Activated naive CD8-positive, alpha-beta T cell treated with anti-CD3 and anti-CD28 coated beads for 36 hours (primary cell): Measurements from ENCODE around the gene E2F2. TPM values are rescaled to one million over a fixed set of nuclear protein-coding genes. Genes with fewer than 3 reads are reported as not detected.

Source experiments
- DNase-seq: peaks from one replicate; pipeline ENCODE4 v3.0.0; 2021
- H3K27ac Mint-ChIP-seq: one replicate; pipeline ENCODE4 v1.8.0; 2022; ENCODE audit warnings: mild to moderate bottlenecking, moderate library complexity, mixed read lengths
- H3K27me3 Mint-ChIP-seq: one replicate; pipeline ENCODE4 v1.8.0; 2022; ENCODE audit warnings: mild to moderate bottlenecking, mixed read lengths
- H3K36me3 Mint-ChIP-seq: one replicate; pipeline ENCODE4 v1.8.0; 2021; ENCODE audit warnings: mild to moderate bottlenecking, mixed read lengths
- H3K4me1 Mint-ChIP-seq: one replicate; pipeline ENCODE4 v1.8.0; 2021; ENCODE audit warnings: mixed read lengths
- H3K4me3 Mint-ChIP-seq: one replicate; pipeline ENCODE4 v1.8.0; 2022; ENCODE audit warnings: mild to moderate bottlenecking, moderate library complexity, mixed read lengths
- H3K9me3 Mint-ChIP-seq: one replicate; pipeline ENCODE4 v1.8.0; 2022; ENCODE audit warnings: mixed read lengths
- total RNA-seq, 2 experiments: library from RNA; stranded (reverse); gene quantifications; one replicate each; pipeline ENCODE4 v1.2.3, GENCODE V29; 2021

The E2F2 gene
- total RNA-seq, 2 experiments from 2014 or later = 36.1 to 37.5 TPM

- H3K36me3 Mint-ChIP-seq = peaks cover 20% of the 10 kb centered on the region
- H3K27ac Mint-ChIP-seq = peak overlapping the region; percentile 88
- no peak for DNase-seq
- H3K27me3 Mint-ChIP-seq = no peaks in the 10 kb centered on the region
- H3K9me3 Mint-ChIP-seq = no peaks in the 10 kb centered on the region
- H3K4me1 Mint-ChIP-seq = peaks cover 60% of the 10 kb centered on the region
- H3K4me3 Mint-ChIP-seq = peak overlapping the region; percentile 77
Observed at GRCh38 chr1:23557471-23558124, 26.6 kb upstream of the E2F2 start.

GRCh38 chr1:23556635-23557470 lies 25.8 kb upstream of the E2F2 start:
- Mint-ChIP-seq H3K9me3 (no peaks in the 10 kb centered on the region), H3K4me3 (peak overlapping the region; percentile 77), H3K27ac (peak overlapping the region; percentile 78), H3K27me3 (no peaks in the 10 kb centered on the region), H3K36me3 (peaks cover 20% of the 10 kb centered on the region), H3K4me1 (peaks cover 61% of the 10 kb centered on the region)
- no peak for DNase-seq

GRCh38 chr1:23555986-23556634 lies 25.1 kb upstream of the E2F2 start:
- peaks cover 20% of the 10 kb centered on the region for H3K36me3 Mint-ChIP-seq
- no peak for DNase-seq
- H3K4me3 Mint-ChIP-seq = peak overlapping the region; percentile 88
- H3K27ac Mint-ChIP-seq = peak overlapping the region; percentile 78
- H3K4me1 Mint-ChIP-seq = peaks cover 63% of the 10 kb centered on the region
- no peaks in the 10 kb centered on the region for H3K27me3 Mint-ChIP-seq
- H3K9me3 Mint-ChIP-seq = no peaks in the 10 kb centered on the region

GRCh38 chr1:23555270-23555985 lies 24.4 kb upstream of the E2F2 start:
- Mint-ChIP-seq H3K27me3 (no peaks in the 10 kb centered on the region), H3K9me3 (no peaks in the 10 kb centered on the region), H3K4me1 (peaks cover 62% of the 10 kb centered on the region), H3K36me3 (peaks cover 20% of the 10 kb centered on the region), H3K27ac (peak overlapping the region; percentile 78), H3K4me3 (peak overlapping the region; percentile 88)
- DNase-seq = no peak

GRCh38 chr1:23554481-23555269 lies 23.6 kb upstream of the E2F2 start:
- Mint-ChIP-seq H3K9me3 (no peaks in the 10 kb centered on the region), H3K27ac (peak overlapping the region; percentile 90), H3K4me1 (peaks cover 56% of the 10 kb centered on the region), H3K36me3 (peaks cover 20% of the 10 kb centered on the region), H3K27me3 (no peaks in the 10 kb centered on the region), H3K4me3 (peak overlapping the region; percentile 88)
- DNase-seq = peak; percentile 88

GRCh38 chr1:23554127-23554480 lies 23.1 kb upstream of the E2F2 start:
- peak overlapping the region; percentile 90 for H3K27ac Mint-ChIP-seq
- H3K4me1 Mint-ChIP-seq = peaks cover 53% of the 10 kb centered on the region
- H3K27me3 Mint-ChIP-seq = no peaks in the 10 kb centered on the region
- no peaks in the 10 kb centered on the region for H3K9me3 Mint-ChIP-seq
- peak overlapping the region; percentile 85 for H3K4me3 Mint-ChIP-seq
- H3K36me3 Mint-ChIP-seq = peaks cover 20% of the 10 kb centered on the region
- no peak for DNase-seq

- H3K27ac Mint-ChIP-seq = peak overlapping the region; percentile 90
- peaks cover 15% of the 10 kb centered on the region for H3K36me3 Mint-ChIP-seq
- DNase-seq = no peak
- no peaks in the 10 kb centered on the region for H3K27me3 Mint-ChIP-seq
- H3K4me1 Mint-ChIP-seq = peaks cover 53% of the 10 kb centered on the region
- no peaks in the 10 kb centered on the region for H3K9me3 Mint-ChIP-seq
- H3K4me3 Mint-ChIP-seq = peak overlapping the region; percentile 85
Observed at GRCh38 chr1:23553231-23554126, 22.4 kb upstream of the E2F2 start.

GRCh38 chr1:23551849-23552248 lies 20.8 kb upstream of the E2F2 start:
- no peak for DNase-seq
- Mint-ChIP-seq H3K9me3 (no peaks in the 10 kb centered on the region), H3K4me1 (peaks cover 46% of the 10 kb centered on the region), H3K27me3 (no peaks in the 10 kb centered on the region), H3K36me3 (peaks cover 2% of the 10 kb centered on the region), H3K27ac (no peak overlapping the region), H3K4me3 (no peak overlapping the region)

- Mint-ChIP-seq H3K9me3 (no peaks in the 10 kb centered on the region), H3K4me1 (peaks cover 23% of the 10 kb centered on the region), H3K36me3 (no peaks in the 10 kb centered on the region), H3K27me3 (no peaks in the 10 kb centered on the region), H3K4me3 (no peak overlapping the region), H3K27ac (no peak overlapping the region)
- no peak for DNase-seq
Observed at GRCh38 chr1:23548704-23549143, 17.7 kb upstream of the E2F2 start.

GRCh38 chr1:23546897-23547584 lies 16.0 kb upstream of the E2F2 start:
- DNase-seq = no peak
- H3K4me3 Mint-ChIP-seq = no peak overlapping the region
- no peaks in the 10 kb centered on the region for H3K9me3 Mint-ChIP-seq
- H3K27me3 Mint-ChIP-seq = no peaks in the 10 kb centered on the region
- H3K4me1 Mint-ChIP-seq = peaks cover 14% of the 10 kb centered on the region
- no peak overlapping the region for H3K27ac Mint-ChIP-seq
- no peaks in the 10 kb centered on the region for H3K36me3 Mint-ChIP-seq

- no peak for DNase-seq
- Mint-ChIP-seq H3K36me3 (no peaks in the 10 kb centered on the region), H3K27me3 (no peaks in the 10 kb centered on the region), H3K27ac (no peak overlapping the region), H3K4me1 (peaks cover 4% of the 10 kb centered on the region), H3K4me3 (no peak overlapping the region), H3K9me3 (no peaks in the 10 kb centered on the region)
Observed at GRCh38 chr1:23545851-23546250, 14.8 kb upstream of the E2F2 start.

- no peak overlapping the region for H3K27ac Mint-ChIP-seq
- H3K4me1 Mint-ChIP-seq = peaks cover 5% of the 10 kb centered on the region
- peak; percentile 69 for DNase-seq
- H3K4me3 Mint-ChIP-seq = no peak overlapping the region
- no peaks in the 10 kb centered on the region for H3K27me3 Mint-ChIP-seq
- H3K36me3 Mint-ChIP-seq = no peaks in the 10 kb centered on the region
- H3K9me3 Mint-ChIP-seq = no peaks in the 10 kb centered on the region
Observed at GRCh38 chr1:23544444-23545389, 13.7 kb upstream of the E2F2 start.
